Measurements from ENCODE around the gene TUBB8. TPM values are rescaled to one million over a fixed set of nuclear protein-coding genes. Genes with fewer than 3 reads are reported as not detected.

TUBB8 gene
- total RNA-seq: under 1 TPM in 1 of 3 donors, not detected in 2; 0.90 TPM
- long read RNA-seq, donor 1: 0 reads
- long read RNA-seq, donor 2: 0 reads

DNA sequence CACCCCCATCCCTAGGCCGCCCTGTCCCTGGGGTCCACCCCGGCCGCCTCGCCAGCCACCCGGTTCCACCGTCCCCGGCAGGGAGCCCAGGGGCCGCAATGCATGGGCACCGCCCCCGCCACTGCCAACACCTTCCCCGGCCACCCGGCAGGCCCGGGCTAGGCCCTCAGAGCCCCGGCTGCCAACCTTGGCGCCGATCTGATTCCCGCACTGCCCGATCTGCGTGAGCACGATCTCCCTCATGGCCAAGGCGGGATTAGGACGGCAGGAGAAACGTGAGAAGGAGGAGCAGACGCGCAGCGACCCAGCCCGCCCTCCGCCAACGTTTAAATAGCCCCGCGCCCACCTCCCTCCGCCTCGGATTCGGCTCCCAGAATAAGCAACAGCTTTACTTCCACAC, at the start of gene TUBB8:
TUBB8 (minus strand) TSS at position 301 of the 400 bp plus-strand sequence; CDS start at position 243, 58 bp downstream.
- Histone ChIP-seq H3K36me3 (ENCODE audit: low read depth) (no peaks in the 10 kb centered on the region), H3K9me3 (no peaks in the 10 kb centered on the region), H3K4me3 (no peak within 1 kb of the TSS), H3K4me1 (ENCODE audit: low read depth) (no peaks in the 10 kb centered on the region)
- ATAC-seq: no peak
- DNase-seq: no peak
- TF ChIP-seq, protein P1, sequence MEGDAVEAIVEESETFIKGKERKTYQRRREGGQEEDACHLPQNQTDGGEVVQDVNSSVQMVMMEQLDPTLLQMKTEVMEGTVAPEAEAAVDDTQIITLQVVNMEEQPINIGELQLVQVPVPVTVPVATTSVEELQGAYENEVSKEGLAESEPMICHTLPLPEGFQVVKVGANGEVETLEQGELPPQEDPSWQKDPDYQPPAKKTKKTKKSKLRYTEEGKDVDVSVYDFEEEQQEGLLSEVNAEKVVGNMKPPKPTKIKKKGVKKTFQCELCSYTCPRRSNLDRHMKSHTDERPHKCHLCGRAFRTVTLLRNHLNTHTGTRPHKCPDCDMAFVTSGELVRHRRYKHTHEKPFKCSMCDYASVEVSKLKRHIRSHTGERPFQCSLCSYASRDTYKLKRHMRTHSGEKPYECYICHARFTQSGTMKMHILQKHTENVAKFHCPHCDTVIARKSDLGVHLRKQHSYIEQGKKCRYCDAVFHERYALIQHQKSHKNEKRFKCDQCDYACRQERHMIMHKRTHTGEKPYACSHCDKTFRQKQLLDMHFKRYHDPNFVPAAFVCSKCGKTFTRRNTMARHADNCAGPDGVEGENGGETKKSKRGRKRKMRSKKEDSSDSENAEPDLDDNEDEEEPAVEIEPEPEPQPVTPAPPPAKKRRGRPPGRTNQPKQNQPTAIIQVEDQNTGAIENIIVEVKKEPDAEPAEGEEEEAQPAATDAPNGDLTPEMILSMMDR (IDR thresholded peaks at IDR 0.05): no peak
- intact Hi-C loops (cut with DNase I, micrococcal nuclease): no loop called here

DNA sequence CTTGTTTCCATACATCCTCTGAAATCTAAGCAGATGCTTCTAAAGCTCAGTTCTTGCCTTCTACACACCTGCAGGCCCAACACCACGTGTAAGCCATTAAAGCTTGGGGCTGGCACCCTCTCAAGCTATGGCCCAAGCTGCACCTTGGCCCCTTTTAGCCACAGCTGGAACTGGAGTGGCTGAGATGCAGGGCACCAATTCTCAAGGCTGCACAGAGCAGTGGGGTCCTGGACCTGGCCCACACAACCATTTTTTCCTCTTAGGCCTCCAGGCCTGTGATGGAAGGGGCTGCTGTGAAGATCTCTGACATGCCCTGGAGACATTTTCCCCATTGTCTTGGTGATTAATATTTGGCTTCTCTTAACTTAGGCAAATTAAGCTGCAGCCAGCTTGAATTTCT, 47.4 kb upstream of the TUBB8 start:
- intact Hi-C loops (cut with DNase I, micrococcal nuclease): no loop called here
- DNase-seq (no peak), ATAC-seq (no peak)

DNA sequence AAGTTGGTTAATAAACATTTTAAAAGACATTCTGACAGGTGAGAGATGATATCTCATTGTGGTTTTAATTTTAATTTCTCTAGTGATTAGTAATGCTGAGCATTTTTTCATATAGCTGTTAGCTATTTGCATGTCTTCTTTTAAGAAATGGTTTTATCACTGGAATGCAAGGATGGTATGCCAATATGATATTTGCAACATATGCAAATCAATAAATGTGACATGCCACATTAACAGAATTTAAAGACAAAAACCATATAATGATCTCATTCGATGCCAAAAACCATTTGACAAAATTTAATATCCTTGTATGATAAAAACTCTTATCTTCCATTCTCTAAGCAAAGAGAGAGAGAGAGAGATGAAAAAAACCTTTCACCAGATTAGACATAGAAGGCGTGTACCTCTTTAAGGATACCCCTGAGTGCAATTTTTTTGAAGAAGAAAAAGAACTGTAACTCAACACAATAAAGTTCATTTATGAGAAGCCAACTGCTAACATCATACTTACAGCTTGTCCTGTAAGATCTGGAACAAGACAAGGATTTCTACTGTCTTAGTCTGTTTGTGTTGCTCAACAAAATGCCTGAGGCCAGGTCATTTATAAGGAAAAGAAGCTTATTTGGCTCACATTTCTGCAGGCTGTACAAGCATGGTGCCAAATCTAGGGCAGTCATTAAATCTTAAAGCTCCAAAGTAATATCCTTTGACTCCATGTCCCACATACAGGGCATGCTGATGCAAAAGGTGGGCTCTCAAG, 46.4 kb upstream of the TUBB8 start:
- Histone ChIP-seq H3K36me3 (ENCODE audit: low read depth) (no peaks in the 10 kb centered on the region), H3K4me3 (no peak overlapping the region), H3K4me1 (ENCODE audit: low read depth) (no peaks in the 10 kb centered on the region), H3K9me3 (peaks cover 21% of the 10 kb centered on the region)
- intact Hi-C loops (cut with DNase I, micrococcal nuclease): no loop called here
- no peak for ATAC-seq
- DNase-seq: no peak
- TF ChIP-seq, protein P1 (IDR thresholded peaks at IDR 0.05): no peak

More for the DNA sequence above, 47.4 kb upstream of the TUBB8 start:
- TF ChIP-seq, protein P1 (IDR thresholded peaks at IDR 0.05): no peak
- Histone ChIP-seq H3K9me3 (peaks cover 21% of the 10 kb centered on the region), H3K4me3 (no peak overlapping the region), H3K36me3 (ENCODE audit: low read depth) (no peaks in the 10 kb centered on the region), H3K4me1 (ENCODE audit: low read depth) (no peaks in the 10 kb centered on the region)

DNA sequence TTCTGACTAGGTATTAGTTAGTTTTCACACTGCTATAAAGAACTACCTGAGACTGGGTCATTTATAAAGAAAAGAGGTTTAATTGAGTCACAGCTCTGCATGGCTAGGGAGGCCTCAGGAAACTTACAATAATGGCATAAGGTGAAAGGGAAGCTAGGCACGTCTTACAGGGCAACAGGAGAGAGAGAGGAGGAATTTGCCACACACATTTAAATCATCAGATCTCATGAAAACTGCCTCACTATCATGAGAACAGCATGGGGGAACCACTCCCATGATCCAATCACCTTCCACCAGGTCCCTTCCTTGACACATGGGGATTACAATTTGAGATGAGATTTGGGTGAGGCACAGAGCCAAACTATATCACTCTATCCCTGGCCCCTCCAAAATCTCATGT, 45.5 kb upstream of the TUBB8 start:
- TF ChIP-seq, protein P1 (IDR thresholded peaks at IDR 0.05): no peak
- intact Hi-C loops (cut with DNase I, micrococcal nuclease): no loop called here
- ATAC-seq (no peak), DNase-seq (no peak)
- H3K36me3 ChIP-seq (ENCODE audit: low read depth): no peaks in the 10 kb centered on the region
- no peaks in the 10 kb centered on the region for H3K4me1 ChIP-seq (ENCODE audit: low read depth)
- H3K4me3 ChIP-seq: no peak overlapping the region
- peaks cover 21% of the 10 kb centered on the region for H3K9me3 ChIP-seq

DNA sequence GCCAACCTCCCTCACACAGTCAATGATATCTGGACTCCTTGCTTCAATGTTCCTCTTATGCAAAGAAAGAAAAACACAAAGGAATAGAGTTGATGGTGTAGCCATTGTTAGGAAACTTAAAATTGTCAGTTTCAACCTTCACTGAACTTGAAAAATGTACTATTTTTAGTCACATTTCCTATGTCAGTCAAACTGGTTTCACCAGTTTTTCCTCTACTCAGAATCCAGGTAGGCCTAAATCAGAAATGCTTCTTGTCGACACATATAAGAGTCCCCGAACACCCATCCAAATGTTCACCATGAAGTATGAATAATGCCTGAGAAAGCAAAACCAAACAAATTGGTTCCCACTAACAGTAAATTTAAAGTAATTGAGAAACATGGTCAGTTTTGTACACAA, 43.8 kb upstream of the TUBB8 start:
- no peak for ATAC-seq
- Histone ChIP-seq H3K4me3 (no peak overlapping the region), H3K36me3 (ENCODE audit: low read depth) (no peaks in the 10 kb centered on the region), H3K4me1 (ENCODE audit: low read depth) (no peaks in the 10 kb centered on the region), H3K9me3 (peaks cover 21% of the 10 kb centered on the region)
- TF ChIP-seq, protein P1 (IDR thresholded peaks at IDR 0.05): no peak
- DNase-seq: no peak
- intact Hi-C loops (cut with DNase I, micrococcal nuclease): no loop called here
